ENCODE measurements around the gene TGFBR3. TPM values are rescaled to one million over a fixed set of nuclear protein-coding genes. Genes with fewer than 3 reads are reported as not detected.

Gene TGFBR3
- total and polyA plus RNA-seq, 9 of the 15 experiments (the other 6 are each of a cell fraction or from before 2014, with no cell fraction given) = 3.6 to 32.4 (median 15.6) TPM

DNA sequence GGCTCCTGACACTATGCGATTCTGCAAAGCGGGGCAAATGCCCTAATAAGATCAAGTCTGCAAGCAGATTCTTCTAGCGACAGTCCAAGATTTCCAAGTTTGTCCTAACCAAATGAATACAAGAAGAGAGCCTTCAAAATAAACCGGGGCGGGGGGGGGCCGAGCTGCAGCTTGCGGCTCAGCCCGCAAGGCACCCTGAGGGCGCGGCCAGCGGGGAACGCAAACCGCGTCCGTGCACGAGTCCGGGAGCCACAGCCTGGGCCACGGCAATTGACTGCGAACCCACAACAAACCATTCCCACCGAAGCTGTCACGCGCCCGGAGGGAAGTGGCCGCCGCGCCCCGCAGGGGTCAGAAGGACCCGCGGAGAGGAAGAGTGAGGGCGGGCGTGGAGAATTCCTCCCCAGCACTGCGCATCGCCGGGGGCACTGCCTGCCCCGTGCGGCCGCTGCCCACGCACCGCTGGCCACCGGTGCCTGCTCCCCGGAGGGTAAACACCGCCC, 687 bp downstream of the TGFBR3 start (continued):
- TF ChIP-seq CTCF (IDR thresholded peaks at IDR 0.05 in 2 of 3, conservative IDR thresholded peaks at IDR 0.05 in 1 of 3; ENCODE audit: insufficient read depth in 2 of 3, low read depth in 1 of 3, low read length in 3 of 3) = no peak
- no peak for TF ChIP-seq NRF1 (conservative IDR thresholded peaks at IDR 0.05 in 1 of 2, IDR thresholded peaks at IDR 0.05 in 1 of 2)
- TF ChIP-seq CREB5 (CRISPR knock-in tag; IDR thresholded peaks at IDR 0.05) = no peak
- TF ChIP-seq HMGN3 (IDR thresholded peaks at IDR 0.05; ENCODE audit: borderline replicate concordance, extremely low read depth, insufficient read length, low read depth, low read length) = peak; percentile 16
- TF ChIP-seq KLF6 (CRISPR knock-in tag; IDR thresholded peaks at IDR 0.05; ENCODE audit: borderline replicate concordance) = no peak
- TF ChIP-seq NCOA6 (IDR thresholded peaks at IDR 0.05) = no peak
- TF ChIP-seq TAF7 (tag; IDR thresholded peaks at IDR 0.05) = no peak
- peak; percentile 59; the same call in 1 of the 2 replicates for TF ChIP-seq SAFB (IDR thresholded peaks at IDR 0.05; ENCODE audit: borderline replicate concordance, low read depth, low read length)
- no peak for TF ChIP-seq ZNF512 (tag; IDR thresholded peaks at IDR 0.05)
- TF ChIP-seq, protein P1, sequence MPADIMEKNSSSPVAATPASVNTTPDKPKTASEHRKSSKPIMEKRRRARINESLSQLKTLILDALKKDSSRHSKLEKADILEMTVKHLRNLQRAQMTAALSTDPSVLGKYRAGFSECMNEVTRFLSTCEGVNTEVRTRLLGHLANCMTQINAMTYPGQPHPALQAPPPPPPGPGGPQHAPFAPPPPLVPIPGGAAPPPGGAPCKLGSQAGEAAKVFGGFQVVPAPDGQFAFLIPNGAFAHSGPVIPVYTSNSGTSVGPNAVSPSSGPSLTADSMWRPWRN (IDR thresholded peaks at IDR 0.05; ENCODE audit: low read depth) = no peak
- TF ChIP-seq POLR2H (tag; IDR thresholded peaks at IDR 0.05; ENCODE audit: low read depth) = no peak
- 0 out of 2 replicates have a peak, but pooled peaks have one; percentile 73 for TF ChIP-seq HNRNPL (IDR thresholded peaks at IDR 0.05; ENCODE audit: low read depth, low read length)
- no peak for TF ChIP-seq FIP1L1 (IDR thresholded peaks at IDR 0.05; ENCODE audit: low read depth, low read length, poor library complexity, severe bottlenecking)
- no peak for TF ChIP-seq RBM17 (IDR thresholded peaks at IDR 0.05; ENCODE audit: borderline replicate concordance, low read depth, low read length)
- TF ChIP-seq USF1 (CRISPR knock-in tag; IDR thresholded peaks at IDR 0.05) = no peak
- no peak for TF ChIP-seq PRMT5 (CRISPR knock-in tag; IDR thresholded peaks at IDR 0.05)
- no peak for TF ChIP-seq HNRNPUL1 (IDR thresholded peaks at IDR 0.05; ENCODE audit: low read length)
- TF ChIP-seq ELF1 (tag; IDR thresholded peaks at IDR 0.05) = no peak
- TF ChIP-seq BHLHE40 (IDR thresholded peaks at IDR 0.05; ENCODE audit: low read length) = no peak
- TF ChIP-seq TRIM24 (IDR thresholded peaks at IDR 0.05) = no peak
- 0 out of 4 replicates have a peak, but pooled peaks of 1 of the 2 experiments have one; percentile 25 for TF ChIP-seq MAZ (CRISPR knock-in tag; conservative IDR thresholded peaks at IDR 0.05 in 1 of 2, IDR thresholded peaks at IDR 0.05 in 1 of 2)
- TF ChIP-seq ZC3H4 (CRISPR knock-in tag; IDR thresholded peaks at IDR 0.05; ENCODE audit: borderline replicate concordance) = no peak
- TF ChIP-seq ZNF384 (IDR thresholded peaks at IDR 0.05; ENCODE audit: low read depth, low read length) = no peak
